Naive B cell (primary cell): ENCODE measurements around the gene FAM149A. TPM values are rescaled to one million over a fixed set of nuclear protein-coding genes. Genes with fewer than 3 reads are reported as not detected.

Experiments
- ATAC-seq, 2 donors: fragments of 150-1000 bp; cut with Tn5 transposase; 2 replicates each; pipeline ENCODE4 v1.10.0; 2021; ENCODE audit warnings: low read depth in 2 of 2, mild to moderate bottlenecking in 2 of 2, moderate library complexity in 2 of 2
- DNase-seq: peaks from one replicate; pipeline ENCODE4 v3.0.0; 2022
- H3K27ac Mint-ChIP-seq, 6 donors: one replicate each; pipeline ENCODE4 v1.8.0; 2020 to 2022; ENCODE audit warnings: mild to moderate bottlenecking in 6 of 6, mixed read lengths in 6 of 6, moderate library complexity in 5 of 6, inconsistent platforms in 2 of 6
- H3K27me3 Mint-ChIP-seq, 3 donors: one replicate each; pipeline ENCODE4 v1.8.0; 2021 to 2022; ENCODE audit warnings: mixed read lengths in 3 of 3, mild to moderate bottlenecking in 1 of 3
- H3K36me3 Mint-ChIP-seq, 2 donors: one replicate each; pipeline ENCODE4 v1.8.0; 2020 to 2022; ENCODE audit warnings: mixed read lengths in 2 of 2, inconsistent platforms in 1 of 2, mild to moderate bottlenecking in 1 of 2
- H3K4me1 Mint-ChIP-seq, 3 donors: one replicate each; pipeline ENCODE4 v1.8.0; 2020 to 2022; ENCODE audit warnings: mixed read lengths in 3 of 3, inconsistent platforms in 1 of 3, mild to moderate bottlenecking in 1 of 3, moderate library complexity in 1 of 3
- H3K4me3 Mint-ChIP-seq, 8 donors: one replicate each; pipeline ENCODE4 v1.8.0; 2020 to 2022; ENCODE audit warnings: mild to moderate bottlenecking in 8 of 8, mixed read lengths in 8 of 8, moderate library complexity in 8 of 8, inconsistent platforms in 2 of 8
- H3K9me3 Mint-ChIP-seq, 7 donors: one replicate each; pipeline ENCODE4 v1.8.0; 2020 to 2022; ENCODE audit warnings: mixed read lengths in 7 of 7, mild to moderate bottlenecking in 5 of 7, inconsistent platforms in 2 of 7, moderate library complexity in 1 of 7
- polyA plus RNA-seq, 6 donors: library from polyadenylated mRNA; unstranded; fragments of 300-500 nt; fragmentation: Illumina TruSeq; gene quantifications; one replicate each; pipeline ENCODE4 v1.2.3, GENCODE V29; 2021; ENCODE audit warnings: low read depth in 6 of 6

Gene FAM149A
- not detected for polyA plus RNA-seq

GRCh38 chr4:186104114-186104889, at the start of gene FAM149A:
TSS of gene FAM149A (plus strand) at chr4:186104704.
- ATAC-seq (peak; percentile 92 to 93), DNase-seq (peak; percentile 44)
- Mint-ChIP-seq H3K4me3 (peak within 1 kb of the TSS; percentile 50 to 89 (median 78)), H3K4me1 (peaks cover 5 to 20% (median 6%) of the 10 kb centered on the region in 3 donors), H3K27me3 (peaks cover 49 to 75% (median 55%) of the 10 kb centered on the region in 3 donors), H3K36me3 (peaks cover 0 to 8% of the 10 kb centered on the region in 2 donors), H3K27ac (peak within 1 kb of the TSS in 3 of 6 donors; percentile 34 to 80 (median 73)), H3K9me3 (peaks cover 0 to 9% (median 0%) of the 10 kb centered on the region in 7 donors)

GRCh38 chr4:186058253-186058979, 46.1 kb upstream of the FAM149A start:
- H3K9me3 Mint-ChIP-seq, result peaks cover 2 to 22% (median 11%) of the 10 kb centered on the region in 7 donors
- ATAC-seq (peak; percentile 90 to 97), DNase-seq (peak; percentile 57)
- H3K27ac Mint-ChIP-seq, result peak overlapping the region in 5 of 6 donors; percentile 22 to 89 (median 52)
- H3K4me3 Mint-ChIP-seq, result peak overlapping the region in 7 of 8 donors; percentile 33 to 88 (median 69)
- peaks cover 14 to 17% (median 15%) of the 10 kb centered on the region in 3 donors for H3K4me1 Mint-ChIP-seq
- peaks cover 24 to 46% (median 26%) of the 10 kb centered on the region in 3 donors for H3K27me3 Mint-ChIP-seq
- H3K36me3 Mint-ChIP-seq, result peaks cover 0 to 10% of the 10 kb centered on the region in 2 donors

- ATAC-seq, result no peak
- H3K27me3 Mint-ChIP-seq, result peaks cover 20 to 51% (median 28%) of the 10 kb centered on the region in 3 donors
- H3K27ac Mint-ChIP-seq, result peak overlapping the region in 4 of 6 donors; percentile 22 to 81 (median 50)
- peak overlapping the region in 7 of 8 donors; percentile 33 to 88 (median 69) for H3K4me3 Mint-ChIP-seq
- peaks cover 14 to 17% (median 15%) of the 10 kb centered on the region in 3 donors for H3K4me1 Mint-ChIP-seq
- peaks cover 2 to 22% (median 11%) of the 10 kb centered on the region in 7 donors for H3K9me3 Mint-ChIP-seq
- peaks cover 0 to 10% of the 10 kb centered on the region in 2 donors for H3K36me3 Mint-ChIP-seq
- no peak for DNase-seq
These were observed 45.6 kb upstream of the FAM149A start for GRCh38 chr4:186058980-186059316.

- no peak overlapping the region for H3K27ac Mint-ChIP-seq
- H3K4me3 Mint-ChIP-seq, result no peak overlapping the region
- no peak for DNase-seq
- peaks cover 41 to 47% (median 45%) of the 10 kb centered on the region in 3 donors for H3K27me3 Mint-ChIP-seq
- peaks cover 2 to 17% (median 10%) of the 10 kb centered on the region in 7 donors for H3K9me3 Mint-ChIP-seq
- no peak for ATAC-seq
- peaks cover 14 to 17% (median 15%) of the 10 kb centered on the region in 3 donors for H3K4me1 Mint-ChIP-seq
- H3K36me3 Mint-ChIP-seq, result peaks cover 0 to 10% of the 10 kb centered on the region in 2 donors
These were observed 42.6 kb upstream of the FAM149A start for GRCh38 chr4:186061921-186062320.

DNA sequence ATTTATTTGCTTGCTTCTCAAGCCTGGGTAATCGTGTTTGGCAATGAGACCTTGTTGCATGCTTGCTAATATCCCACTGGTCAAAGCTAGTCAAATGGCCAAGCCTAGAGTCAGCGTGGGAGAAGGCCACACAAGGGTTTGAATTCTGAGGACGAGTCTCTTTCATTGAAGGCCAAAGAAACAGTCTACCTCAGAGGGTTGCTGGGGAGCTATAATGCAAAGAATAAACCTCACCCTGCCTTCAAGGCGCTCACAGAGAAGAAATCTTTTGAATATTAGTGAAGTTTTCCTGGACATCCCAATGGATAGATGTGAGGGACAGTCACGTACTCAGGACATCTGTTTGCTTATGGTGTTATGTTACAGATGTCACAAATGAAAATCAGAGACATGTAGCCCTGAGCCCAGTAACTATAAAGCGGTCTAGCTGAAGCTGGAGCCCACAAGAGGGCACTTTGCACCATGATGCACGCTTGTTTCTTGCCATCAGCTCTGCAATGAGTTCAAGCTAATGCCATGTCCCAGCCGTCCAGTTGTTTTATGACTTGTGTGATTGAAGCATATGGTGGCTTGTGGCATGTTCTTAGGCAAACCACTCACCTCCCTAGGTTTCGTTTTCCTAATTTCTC, 36.6 kb upstream of the FAM149A start:
- Mint-ChIP-seq H3K4me1 (peaks cover 0 to 10% (median 9%) of the 10 kb centered on the region in 3 donors), H3K36me3 (no peaks in the 10 kb centered on the region), H3K9me3 (no peaks in the 10 kb centered on the region), H3K4me3 (peak overlapping the region in 2 of 8 donors; percentile 62 to 87), H3K27me3 (peaks cover 34 to 55% (median 39%) of the 10 kb centered on the region in 3 donors), H3K27ac (no peak overlapping the region)
- no peak for DNase-seq
- ATAC-seq, result peak; percentile 28 to 50

DNA sequence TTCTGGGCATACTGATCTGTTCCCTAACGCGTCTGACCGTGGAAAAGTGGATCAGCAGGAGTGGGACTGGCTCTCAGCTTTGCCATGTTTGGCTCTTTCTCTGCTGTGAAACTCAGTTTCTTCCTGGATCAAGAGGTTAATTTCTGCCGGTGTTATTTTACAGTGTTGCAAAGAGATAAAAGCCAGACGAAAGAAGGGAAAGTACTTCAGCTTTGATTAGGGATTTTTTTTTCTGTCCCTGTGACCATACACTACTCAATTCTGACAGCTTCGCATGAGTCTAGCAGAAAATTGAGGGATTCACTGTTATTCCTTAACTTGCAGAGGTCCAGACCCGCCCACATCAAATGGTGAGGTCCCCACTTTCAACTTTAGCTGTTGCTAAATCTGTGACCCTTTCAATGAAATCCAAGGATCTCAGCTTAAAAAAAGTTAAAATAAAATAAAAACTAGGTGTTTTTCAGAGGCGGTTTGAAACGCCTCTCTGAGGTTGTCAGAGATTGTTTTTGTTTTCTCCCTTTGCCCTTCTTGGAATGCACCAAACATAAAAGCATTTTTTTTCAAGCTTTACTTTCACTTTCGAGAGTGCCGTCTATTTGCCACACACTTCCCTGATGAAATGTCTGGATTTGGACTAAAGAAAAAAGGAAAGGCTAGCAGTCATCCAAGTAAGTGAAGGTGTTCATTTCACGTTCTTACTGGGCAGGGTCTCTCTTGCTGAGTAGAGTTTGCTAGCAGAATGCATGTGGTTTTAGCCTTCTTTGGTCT, 35.7 kb upstream of the FAM149A start, which contains the start of gene TLR3:
TSS of gene TLR3 (plus strand) at position 576 of the 768 bp plus-strand sequence. CDS start 7,464 bp downstream, outside the sequence.
- H3K9me3 Mint-ChIP-seq, result no peaks in the 10 kb centered on the region
- peak within 1 kb of the TSS in 2 of 6 donors; percentile 24 to 47 for H3K27ac Mint-ChIP-seq
- H3K4me1 Mint-ChIP-seq, result peaks cover 0 to 10% (median 9%) of the 10 kb centered on the region in 3 donors
- H3K27me3 Mint-ChIP-seq, result peaks cover 30 to 55% (median 41%) of the 10 kb centered on the region in 3 donors
- DNase-seq, result no peak
- no peaks in the 10 kb centered on the region for H3K36me3 Mint-ChIP-seq
- peak within 1 kb of the TSS; percentile 8 to 87 (median 66) for H3K4me3 Mint-ChIP-seq
- ATAC-seq, result no peak

DNA sequence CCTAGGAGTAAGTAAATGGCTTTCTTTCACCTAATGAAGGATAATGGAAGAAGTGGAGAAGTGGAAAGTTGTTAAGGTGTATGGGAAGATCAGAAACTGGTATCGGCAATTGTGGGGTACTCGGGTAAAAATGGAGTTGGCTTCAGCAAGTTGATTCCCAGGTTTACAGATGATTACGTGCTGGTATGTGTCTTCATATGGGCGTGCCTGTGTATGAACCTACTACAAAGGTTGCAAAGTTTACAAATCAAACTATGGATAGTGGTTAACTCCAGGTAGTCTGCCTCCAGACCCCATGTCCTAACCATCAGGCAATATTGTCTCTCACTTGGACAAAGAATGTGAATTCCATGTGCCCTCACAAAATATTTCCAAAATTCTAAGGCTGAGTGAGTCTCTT, 34.8 kb upstream of the FAM149A start:
- no peak for DNase-seq
- Mint-ChIP-seq H3K9me3 (no peaks in the 10 kb centered on the region), H3K4me3 (peak overlapping the region in 1 of 8 donors; percentile 3), H3K36me3 (no peaks in the 10 kb centered on the region), H3K4me1 (peaks cover 0 to 10% (median 9%) of the 10 kb centered on the region in 3 donors), H3K27me3 (peaks cover 26 to 55% (median 38%) of the 10 kb centered on the region in 3 donors), H3K27ac (no peak overlapping the region)
- no peak for ATAC-seq

DNA sequence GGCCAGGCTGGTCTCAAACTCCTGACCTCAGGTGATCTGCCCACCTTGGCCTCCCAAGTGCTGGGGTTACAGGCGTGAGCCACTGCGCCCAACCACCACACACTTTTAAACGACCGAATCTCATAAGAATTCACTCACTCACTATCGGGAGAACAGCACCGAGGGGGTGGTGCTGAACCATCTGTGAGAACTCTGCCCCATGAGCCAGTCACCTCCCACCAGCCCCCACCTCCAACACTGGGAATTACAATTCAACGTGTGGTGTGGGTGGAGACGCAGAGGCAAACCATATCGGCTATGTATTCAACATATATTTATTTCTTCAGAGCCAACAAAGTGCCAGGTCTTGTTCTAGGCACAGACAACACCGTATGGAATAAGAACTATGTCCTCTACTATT, 32.0 kb upstream of the FAM149A start:
- H3K27me3 Mint-ChIP-seq, result peaks cover 18 to 28% (median 18%) of the 10 kb centered on the region in 3 donors
- H3K36me3 Mint-ChIP-seq, result no peaks in the 10 kb centered on the region
- peaks cover 0 to 10% (median 9%) of the 10 kb centered on the region in 3 donors for H3K4me1 Mint-ChIP-seq
- no peaks in the 10 kb centered on the region for H3K9me3 Mint-ChIP-seq
- H3K27ac Mint-ChIP-seq, result no peak overlapping the region
- ATAC-seq, result no peak
- H3K4me3 Mint-ChIP-seq, result no peak overlapping the region
- no peak for DNase-seq

GRCh38 chr4:186074189-186074588, 30.3 kb upstream of the FAM149A start:
- DNase-seq (no peak), ATAC-seq (no peak)
- Mint-ChIP-seq H3K27ac (peak overlapping the region in 1 of 6 donors; percentile 76), H3K4me1 (peaks cover 0 to 3% (median 3%) of the 10 kb centered on the region in 3 donors), H3K27me3 (peaks cover 16 to 20% (median 19%) of the 10 kb centered on the region in 3 donors), H3K9me3 (no peaks in the 10 kb centered on the region), H3K4me3 (no peak overlapping the region), H3K36me3 (no peaks in the 10 kb centered on the region)

GRCh38 chr4:186078981-186079638, 25.4 kb upstream of the FAM149A start:
- Mint-ChIP-seq H3K27me3 (peaks cover 15 to 38% (median 24%) of the 10 kb centered on the region in 3 donors), H3K27ac (peak overlapping the region in 1 of 6 donors; percentile 1), H3K4me1 (no peaks in the 10 kb centered on the region), H3K4me3 (no peak overlapping the region), H3K9me3 (no peaks in the 10 kb centered on the region), H3K36me3 (no peaks in the 10 kb centered on the region)
- ATAC-seq (no peak), DNase-seq (no peak)

GRCh38 chr4:186079694-186080093, 24.8 kb upstream of the FAM149A start:
- DNase-seq (no peak), ATAC-seq (no peak)
- Mint-ChIP-seq H3K4me3 (no peak overlapping the region), H3K36me3 (no peaks in the 10 kb centered on the region), H3K27me3 (peaks cover 15 to 38% (median 24%) of the 10 kb centered on the region in 3 donors), H3K4me1 (no peaks in the 10 kb centered on the region), H3K27ac (no peak overlapping the region), H3K9me3 (no peaks in the 10 kb centered on the region)

DNA sequence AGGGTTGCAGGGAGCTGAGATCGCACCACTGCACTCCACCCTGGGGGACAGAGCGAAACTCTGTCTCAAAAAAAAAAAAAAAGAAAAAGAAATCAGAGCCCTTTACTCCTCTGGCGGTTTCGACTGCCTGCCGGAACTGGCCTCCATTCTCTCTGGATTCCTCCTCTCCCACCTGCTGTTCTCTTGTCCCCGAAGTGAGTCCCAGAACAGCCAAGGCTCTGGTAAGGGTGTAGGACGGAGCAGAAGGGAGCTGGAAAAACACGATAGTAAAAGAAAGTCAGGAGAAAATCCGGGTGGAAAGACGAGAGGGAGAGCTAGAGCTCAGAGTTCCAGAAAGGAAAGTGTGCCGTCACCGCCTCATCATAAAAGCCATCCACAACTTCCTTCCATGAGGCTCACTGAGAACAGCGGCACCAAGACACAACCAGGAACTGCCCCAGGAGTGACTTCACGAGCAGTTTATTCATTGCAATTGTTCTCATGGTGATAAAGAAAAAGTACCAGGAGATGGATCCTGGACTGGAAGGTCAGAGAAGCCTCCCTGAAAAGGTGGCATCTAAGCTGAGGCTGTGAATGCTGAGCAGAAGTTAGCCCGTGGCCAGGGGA, 23.2 kb upstream of the FAM149A start:
- Mint-ChIP-seq H3K27ac (no peak overlapping the region), H3K36me3 (no peaks in the 10 kb centered on the region), H3K4me1 (no peaks in the 10 kb centered on the region), H3K4me3 (no peak overlapping the region), H3K9me3 (no peaks in the 10 kb centered on the region), H3K27me3 (peaks cover 15 to 38% (median 24%) of the 10 kb centered on the region in 3 donors)
- DNase-seq, result no peak
- no peak for ATAC-seq
